Lung (tissue), 12 donors: ENCODE results near the gene ALS2CL. TPM values are rescaled to one million over a fixed set of nuclear protein-coding genes. Genes with fewer than 3 reads are reported as not detected.

ENCODE experiments used
- ATAC-seq: fragments of 200-7000 bp; cut with Tn5 transposase; one replicate; pipeline ENCODE4 v1.9.1; 2020; ENCODE audit warnings: moderate number of reproducible peaks; ENCODE audit not compliant: insufficient read depth, low FRiP score
- DNase-seq, 3 donors: peaks; one replicate each; pipeline ENCODE4 v3.0.0-alpha.2; 2013 to 2017
- H3K27ac ChIP-seq, 2 donors: one replicate each; pipeline ENCODE4 v1.5.1; 2013; ENCODE audit warnings: mild to moderate bottlenecking in 2 of 2, moderate library complexity in 2 of 2, control low read depth in 1 of 2, inconsistent platforms in 1 of 2, low read depth in 1 of 2, low read length in 1 of 2
- H3K27me3 ChIP-seq, 3 donors: one replicate each; pipeline ENCODE4 v1.5.1; 2013; ENCODE audit warnings: low read length in 2 of 3; ENCODE audit not compliant: control insufficient read depth in 3 of 3, insufficient read depth in 3 of 3
- H3K36me3 ChIP-seq, 4 donors: one replicate each; pipeline ENCODE4 v1.5.1; 2013; ENCODE audit warnings: low read length in 4 of 4, mild to moderate bottlenecking in 1 of 4, moderate library complexity in 1 of 4; ENCODE audit not compliant: control insufficient read depth in 4 of 4, insufficient read depth in 4 of 4
- H3K4me1 ChIP-seq, 5 donors: one replicate each; pipeline ENCODE4 v1.5.1; 2013; ENCODE audit warnings: low read length in 5 of 5, mild to moderate bottlenecking in 2 of 5, moderate library complexity in 1 of 5; ENCODE audit not compliant: control insufficient read depth in 5 of 5, insufficient read depth in 5 of 5
- H3K4me3 ChIP-seq: one replicate; pipeline ENCODE4 v1.5.1; 2013; ENCODE audit warnings: mild to moderate bottlenecking, control low read depth, moderate library complexity
- H3K9ac ChIP-seq, 2 donors: one replicate each; pipeline ENCODE4 v1.5.1; 2013; ENCODE audit warnings: low read length in 2 of 2, control low read depth in 1 of 2; ENCODE audit not compliant: insufficient read depth in 1 of 2
- H3K9me3 ChIP-seq, 4 donors: one replicate each; pipeline ENCODE4 v1.5.1; 2013; ENCODE audit warnings: low read length in 3 of 4, mild to moderate bottlenecking in 1 of 4, moderate library complexity in 1 of 4; ENCODE audit not compliant: control insufficient read depth in 4 of 4, insufficient read depth in 3 of 4
- WGBS, 2 donors: extraction: QIAGEN DNeasy Blood & Tissue Kit; methylation state at CpG; one replicate each; pipeline ENCODE4 v1.1.7; 2013; 5-methylcytosine and 5-hydroxymethylcytosine counted together
- polyA plus RNA-seq, 2 donors: library from polyadenylated mRNA; stranded (reverse); fragments of 200-250 nt; gene quantifications; one replicate each; pipeline ENCODE4 v1.2.1, GENCODE V29; 2013
- total RNA-seq, 2 donors: library from RNA; depleted of rRNA in 1 of 2; stranded (reverse); fragments of >200 nt in 1 of 2; gene quantifications; one replicate each; pipeline ENCODE4 v1.2.1, GENCODE V29; 2014 to 2021
- TF ChIP-seq, protein P1 (sequence below): IDR thresholded peaks from 2 replicates; pipeline ENCODE4 v1.5.1; 2012; ENCODE audit warnings: mild to moderate bottlenecking; ENCODE audit errors: control extremely low read depth, extremely low read depth
- donor health status: control.
- donor health status: control.
- donor health status: Bipolar disorder and iron deficiency.
- donor health status: healthy.
- donor health status: DM: yes; HTN: yes; CAD: no.

The ALS2CL gene
- total and polyA plus RNA-seq, 4 donors = 23.6 to 58.5 (median 48.9) TPM

DNA sequence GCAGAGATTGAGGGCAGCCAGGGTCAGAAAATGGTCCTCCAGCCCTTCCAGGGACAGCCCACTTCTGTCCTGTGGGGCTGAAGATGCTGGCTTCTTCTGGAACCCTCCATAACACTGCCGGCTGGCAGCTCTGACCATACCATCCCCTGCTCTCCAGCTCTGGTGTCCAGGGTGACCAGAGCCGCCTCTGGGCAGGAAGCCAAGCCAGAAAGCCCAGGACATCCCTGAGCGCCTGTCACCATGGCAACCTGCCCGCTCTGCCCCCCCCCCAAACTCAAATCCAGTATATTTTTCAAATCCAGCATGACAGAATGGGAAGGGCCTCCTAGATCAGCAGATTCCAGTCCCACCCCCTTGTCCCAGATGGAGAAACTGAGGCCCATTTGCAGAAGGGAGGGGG lies 7.3 kb upstream of the ALS2CL start:
- DNase-seq (peak; percentile 44 to 52 (median 45)), ATAC-seq (no peak)
- H3K9ac ChIP-seq = no peak overlapping the region
- H3K27me3 ChIP-seq = peaks cover 0 to 8% (median 5%) of the 10 kb centered on the region in 3 donors
- H3K4me3 ChIP-seq = no peak overlapping the region
- TF ChIP-seq, protein P1, sequence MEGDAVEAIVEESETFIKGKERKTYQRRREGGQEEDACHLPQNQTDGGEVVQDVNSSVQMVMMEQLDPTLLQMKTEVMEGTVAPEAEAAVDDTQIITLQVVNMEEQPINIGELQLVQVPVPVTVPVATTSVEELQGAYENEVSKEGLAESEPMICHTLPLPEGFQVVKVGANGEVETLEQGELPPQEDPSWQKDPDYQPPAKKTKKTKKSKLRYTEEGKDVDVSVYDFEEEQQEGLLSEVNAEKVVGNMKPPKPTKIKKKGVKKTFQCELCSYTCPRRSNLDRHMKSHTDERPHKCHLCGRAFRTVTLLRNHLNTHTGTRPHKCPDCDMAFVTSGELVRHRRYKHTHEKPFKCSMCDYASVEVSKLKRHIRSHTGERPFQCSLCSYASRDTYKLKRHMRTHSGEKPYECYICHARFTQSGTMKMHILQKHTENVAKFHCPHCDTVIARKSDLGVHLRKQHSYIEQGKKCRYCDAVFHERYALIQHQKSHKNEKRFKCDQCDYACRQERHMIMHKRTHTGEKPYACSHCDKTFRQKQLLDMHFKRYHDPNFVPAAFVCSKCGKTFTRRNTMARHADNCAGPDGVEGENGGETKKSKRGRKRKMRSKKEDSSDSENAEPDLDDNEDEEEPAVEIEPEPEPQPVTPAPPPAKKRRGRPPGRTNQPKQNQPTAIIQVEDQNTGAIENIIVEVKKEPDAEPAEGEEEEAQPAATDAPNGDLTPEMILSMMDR = no peak
- no peak overlapping the region for H3K27ac ChIP-seq
- H3K9me3 ChIP-seq = no peaks in the 10 kb centered on the region
- H3K4me1 ChIP-seq = peaks cover 0 to 18% (median 6%) of the 10 kb centered on the region in 5 donors
- no peaks in the 10 kb centered on the region for H3K36me3 ChIP-seq
- 50 to 70% methylated on average over 4 of the region's 4 CpGs for WGBS, 2 donors

DNA sequence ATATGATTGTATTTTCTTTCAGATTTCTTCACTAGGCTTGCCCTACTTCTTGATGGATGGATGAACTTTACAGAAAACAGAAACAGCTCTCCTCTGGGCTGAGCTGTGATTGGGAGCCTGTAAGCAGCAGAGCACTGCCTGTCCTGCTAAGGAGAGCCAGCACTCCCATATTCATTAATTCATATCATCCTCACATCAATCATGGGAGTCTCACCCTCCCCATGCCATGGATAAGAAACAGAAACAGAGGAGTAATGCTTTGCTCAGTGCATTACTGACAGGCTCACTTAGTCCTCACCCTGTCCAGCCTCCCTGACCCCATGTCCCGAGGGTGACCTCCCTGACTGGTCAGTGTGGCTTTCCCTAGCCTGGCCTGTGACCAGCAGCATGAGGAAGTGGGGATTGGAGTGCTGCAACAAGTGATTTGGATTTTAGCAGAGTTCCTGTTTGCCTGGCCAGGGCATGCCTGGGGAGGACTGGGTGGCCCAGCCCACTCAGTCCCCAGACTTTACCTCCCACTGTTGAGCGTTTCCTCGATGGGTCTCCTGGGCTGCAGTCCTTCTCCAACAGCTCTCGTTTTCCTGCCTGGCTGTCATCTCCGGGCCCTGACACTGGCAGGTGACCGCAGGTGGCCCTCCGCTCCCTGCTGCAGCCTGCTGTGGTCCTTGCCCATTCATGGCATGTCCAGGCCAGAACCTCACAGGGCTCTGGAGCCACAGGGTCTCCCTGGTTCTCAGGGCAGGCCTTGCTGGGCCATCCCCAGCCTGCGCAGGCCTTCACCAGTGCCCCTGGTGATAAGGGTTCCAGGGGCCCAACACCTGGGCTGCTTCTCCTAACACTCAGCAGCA lies 6.4 kb upstream of the ALS2CL start:
- H3K36me3 ChIP-seq = no peaks in the 10 kb centered on the region
- ATAC-seq (peak; percentile 50), DNase-seq (peak in 1 of 3 donors; percentile 13)
- WGBS, 2 donors = 64 to 77% methylated on average over 8 of the region's 8 CpGs
- H3K27ac ChIP-seq = peak overlapping the region in 1 of 2 donors; percentile 33
- TF ChIP-seq, protein P1 = no peak
- H3K4me1 ChIP-seq = peaks cover 0 to 26% (median 6%) of the 10 kb centered on the region in 5 donors
- H3K27me3 ChIP-seq = peaks cover 0 to 8% (median 5%) of the 10 kb centered on the region in 3 donors
- no peak overlapping the region for H3K4me3 ChIP-seq
- H3K9ac ChIP-seq = no peak overlapping the region
- no peaks in the 10 kb centered on the region for H3K9me3 ChIP-seq

DNA sequence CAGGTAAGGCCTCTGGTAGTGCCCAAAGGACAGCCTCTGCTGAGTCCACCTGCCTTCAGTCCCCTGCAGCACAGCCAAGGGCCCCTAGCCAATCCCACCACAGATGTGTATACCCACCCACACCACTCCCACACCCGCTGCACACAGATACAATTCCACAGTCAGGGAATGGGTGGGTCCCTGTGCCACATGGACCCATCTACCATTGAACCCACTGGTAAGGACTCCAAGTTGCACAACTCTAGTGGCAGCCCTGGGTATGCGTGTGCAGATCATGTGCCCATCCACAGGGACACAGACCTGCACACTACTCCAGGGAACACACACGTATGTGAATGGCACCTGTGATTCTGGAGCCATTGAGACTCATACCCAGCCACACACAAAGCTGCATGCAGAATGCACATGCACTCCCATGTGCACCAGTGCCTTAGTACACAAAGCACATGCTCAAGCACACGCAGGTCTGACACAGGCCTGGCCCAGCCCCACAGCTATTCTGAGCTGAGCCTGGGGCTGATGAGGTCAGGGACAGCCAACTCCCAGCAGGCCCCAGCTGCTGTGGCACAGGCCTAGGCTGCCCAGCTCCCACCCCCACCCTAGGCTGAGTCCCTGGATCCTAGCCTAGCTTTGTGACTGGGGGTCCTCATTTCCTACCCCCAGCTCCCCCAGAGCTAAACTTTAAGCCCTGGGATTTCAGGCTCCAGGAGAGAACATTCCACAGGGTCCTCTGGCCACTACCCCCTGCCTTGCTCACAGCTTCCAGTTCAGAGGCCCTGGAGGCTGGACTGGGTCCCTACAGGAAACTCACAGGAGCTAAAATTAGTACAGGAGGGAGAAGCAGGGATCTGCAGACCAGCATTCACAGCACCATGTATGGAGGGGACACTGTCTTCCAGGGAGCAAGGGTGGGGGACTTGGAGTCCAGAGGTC lies 2.7 kb upstream of the ALS2CL start:
- Histone ChIP-seq H3K9me3 (no peaks in the 10 kb centered on the region), H3K36me3 (no peaks in the 10 kb centered on the region), H3K4me1 (peaks cover 0 to 46% (median 11%) of the 10 kb centered on the region in 5 donors), H3K27ac (peak overlapping the region; percentile 80 to 85), H3K9ac (no peak overlapping the region), H3K4me3 (no peak overlapping the region), H3K27me3 (peaks cover 0 to 3% (median 0%) of the 10 kb centered on the region in 3 donors)
- TF ChIP-seq, protein P1 = no peak
- no peak for ATAC-seq
- WGBS, 2 donors = 65 to 74% methylated on average over 4 of the region's 4 CpGs
- DNase-seq = peak in 2 of 3 donors; percentile 29 to 60
